Anterior cingulate cortex (tissue), 58 donors: ENCODE data around the gene MEX3A.
A peak's percentile ranks its signal among the peaks of the same experiment; 100 is the strongest.

Experiments used
- DNase-seq, 58 donors: peaks; one replicate each; lab custom pipeline; 2025; lab: John Stamatoyannopoulos, UW

The MEX3A gene

DNA sequence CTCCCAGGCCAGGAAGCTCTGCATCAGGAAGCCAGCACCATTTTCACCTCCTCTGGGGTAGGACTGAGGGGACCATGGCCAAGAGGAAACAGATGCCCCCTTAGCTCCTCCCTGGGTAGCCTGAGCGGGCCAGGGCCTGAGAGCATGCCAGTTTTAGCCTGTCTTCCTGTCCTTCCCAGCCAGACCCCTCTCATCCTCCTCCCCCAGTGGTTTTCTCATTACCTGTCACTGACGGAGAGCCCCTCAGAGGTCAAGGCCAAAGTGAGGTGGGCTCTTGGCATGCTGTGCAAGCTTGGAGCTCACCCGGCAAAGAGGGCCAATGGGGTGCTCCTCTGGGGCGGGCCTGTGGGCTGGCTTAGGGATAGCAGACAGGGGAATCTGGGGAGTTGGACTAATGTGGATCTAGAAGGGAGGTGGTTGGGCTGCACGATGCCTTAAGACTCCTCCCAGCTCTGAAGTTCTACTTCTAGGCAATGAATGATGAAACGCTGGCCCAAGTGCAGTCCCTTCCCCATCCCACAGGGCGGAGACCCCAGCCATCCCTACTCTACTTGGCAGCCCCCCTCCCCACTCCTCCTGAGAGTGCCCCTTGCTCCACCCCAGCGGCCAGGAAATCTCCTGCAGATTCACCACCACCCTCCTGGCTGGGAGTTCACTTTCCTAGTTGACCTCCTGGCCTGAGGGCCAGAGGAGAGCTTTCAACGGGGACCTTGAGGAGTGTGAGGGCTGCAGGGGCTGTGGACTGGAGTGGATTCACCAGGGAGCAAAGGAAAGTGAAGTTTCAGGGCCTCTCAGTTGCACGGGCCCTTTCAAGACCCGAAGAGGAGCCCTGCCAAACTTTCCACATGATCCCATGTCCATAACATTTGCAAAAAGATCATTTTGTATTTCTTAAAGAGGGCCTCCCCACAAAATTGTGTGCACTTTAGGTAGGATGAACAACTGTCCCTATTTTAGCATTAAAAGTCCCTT, 22.9 kb upstream of the MEX3A start:
- DNase-seq, result no peak

DNA sequence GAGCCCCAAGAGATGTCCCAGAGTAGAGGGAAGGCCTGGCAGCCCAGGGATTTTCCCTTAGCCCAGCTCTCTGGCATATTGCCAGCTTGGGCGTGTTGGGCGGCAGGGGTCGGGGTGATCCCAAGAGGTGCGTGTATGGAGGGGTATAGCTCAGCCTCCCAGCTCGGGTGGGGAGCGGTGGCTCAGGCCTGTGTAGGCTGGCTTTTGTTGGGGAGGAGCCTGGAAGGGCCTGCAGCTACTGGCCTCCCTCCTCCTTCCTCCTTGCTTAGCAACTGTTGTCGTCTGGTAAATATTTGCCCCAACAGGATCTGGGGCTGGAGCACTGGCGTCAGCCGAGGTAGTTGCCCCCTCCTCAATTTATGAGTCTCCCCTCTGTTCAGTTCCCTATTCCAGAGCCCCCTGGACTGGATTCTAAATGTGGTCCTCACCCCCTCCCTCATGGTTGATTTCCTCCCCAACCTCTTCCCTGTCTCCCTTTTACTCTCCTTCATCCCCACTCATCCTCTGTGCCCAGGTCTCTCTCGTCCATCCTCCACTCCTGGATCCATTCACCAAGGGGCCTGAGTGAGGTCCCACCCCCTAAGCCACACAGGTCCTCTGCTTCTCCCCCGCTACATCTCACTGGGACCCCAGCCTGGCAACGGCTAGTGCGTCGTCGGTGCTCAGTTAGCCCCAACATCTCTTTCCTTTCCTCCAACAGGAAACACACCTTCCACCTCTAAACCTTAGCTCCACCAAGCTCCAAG, 22.0 kb upstream of the MEX3A start:
- peak in 14 of 58 donors; percentile 6 to 51 (median 26) for DNase-seq

DNA sequence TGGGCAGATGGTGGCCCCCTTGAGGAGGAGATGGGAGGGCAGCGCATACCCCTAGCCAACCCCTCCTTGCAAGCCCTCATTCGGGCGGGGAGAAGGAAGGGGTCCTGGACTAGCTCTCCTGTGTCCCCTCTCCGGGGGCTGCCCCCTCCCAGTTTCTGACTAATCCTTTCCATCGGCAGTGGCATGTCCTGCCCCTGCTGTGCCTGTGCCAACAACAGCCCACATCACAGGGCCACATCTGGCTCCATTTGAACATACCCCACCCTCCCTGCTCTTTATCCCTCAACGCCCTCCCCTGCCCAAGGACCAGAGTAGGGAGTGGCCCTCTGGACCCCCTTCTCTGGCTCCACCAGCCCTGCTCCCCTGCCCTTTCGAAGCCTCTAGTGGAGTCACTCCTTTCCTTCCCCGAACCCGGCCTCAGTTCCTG, 21.3 kb upstream of the MEX3A start:
- no peak for DNase-seq

DNA sequence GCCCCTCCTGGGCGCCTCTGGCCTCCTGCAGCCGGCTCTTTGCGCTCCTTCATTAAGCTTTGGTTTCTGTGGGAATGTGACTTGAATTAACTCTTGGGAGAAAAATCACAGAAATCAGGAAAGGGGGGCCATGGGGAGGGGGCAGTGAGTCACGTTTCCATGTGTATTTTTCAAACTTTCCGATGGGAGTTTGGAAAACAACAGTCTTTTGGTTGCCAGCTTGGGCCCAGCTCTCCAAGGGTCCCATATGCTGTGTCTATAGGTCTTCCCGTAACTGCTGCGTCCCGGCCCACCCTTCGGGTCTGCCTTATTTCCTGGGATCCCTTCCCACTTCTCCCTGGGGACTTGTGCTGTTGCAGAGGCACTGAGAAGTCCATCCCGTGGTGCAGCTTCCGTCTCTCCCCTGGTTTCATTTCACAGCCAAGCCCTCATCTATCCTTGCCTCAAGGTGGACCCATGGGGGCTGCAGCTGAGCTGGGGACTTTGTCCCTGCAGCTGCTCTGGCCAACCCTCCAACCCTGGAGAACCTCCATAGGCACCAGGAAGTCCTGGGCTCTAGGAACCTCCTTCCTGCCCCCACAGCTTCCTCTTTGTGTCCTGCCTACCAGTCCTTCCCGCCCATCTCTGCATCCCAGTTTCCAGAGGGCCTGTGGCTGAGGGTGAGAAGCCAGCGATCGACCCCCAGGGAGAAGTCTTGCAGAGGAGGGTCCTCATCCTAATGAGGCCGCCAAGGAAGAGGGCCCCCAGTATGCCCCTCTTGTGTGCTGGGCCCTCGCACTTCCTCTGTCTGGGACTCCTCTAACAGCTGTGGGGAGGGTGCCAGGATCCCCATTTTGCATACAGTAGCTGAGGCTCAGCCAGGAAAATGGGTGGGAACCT, 20.6 kb upstream of the MEX3A start:
- no peak for DNase-seq

DNA sequence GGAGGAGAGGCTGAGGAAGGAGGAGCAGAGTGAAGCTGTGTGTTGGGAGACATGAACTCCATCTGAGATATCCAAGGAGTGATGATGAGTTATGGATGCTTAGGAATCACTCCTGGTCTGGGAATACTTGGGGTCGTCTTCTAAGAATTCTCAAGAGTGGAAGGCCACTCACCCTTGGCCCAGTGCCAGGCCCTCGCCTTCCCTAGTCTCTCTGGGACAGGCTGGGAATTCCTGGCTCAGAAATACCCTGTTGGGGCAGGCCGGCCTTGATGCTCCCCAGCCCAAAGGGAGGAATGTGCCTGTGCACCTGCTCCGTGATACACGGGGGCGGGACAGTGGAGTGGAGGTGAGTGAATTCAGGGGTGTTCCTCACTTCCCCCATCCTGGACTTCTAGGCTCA, 19.6 kb upstream of the MEX3A start:
- DNase-seq, result peak in 1 of 58 donors; percentile 22

DNA sequence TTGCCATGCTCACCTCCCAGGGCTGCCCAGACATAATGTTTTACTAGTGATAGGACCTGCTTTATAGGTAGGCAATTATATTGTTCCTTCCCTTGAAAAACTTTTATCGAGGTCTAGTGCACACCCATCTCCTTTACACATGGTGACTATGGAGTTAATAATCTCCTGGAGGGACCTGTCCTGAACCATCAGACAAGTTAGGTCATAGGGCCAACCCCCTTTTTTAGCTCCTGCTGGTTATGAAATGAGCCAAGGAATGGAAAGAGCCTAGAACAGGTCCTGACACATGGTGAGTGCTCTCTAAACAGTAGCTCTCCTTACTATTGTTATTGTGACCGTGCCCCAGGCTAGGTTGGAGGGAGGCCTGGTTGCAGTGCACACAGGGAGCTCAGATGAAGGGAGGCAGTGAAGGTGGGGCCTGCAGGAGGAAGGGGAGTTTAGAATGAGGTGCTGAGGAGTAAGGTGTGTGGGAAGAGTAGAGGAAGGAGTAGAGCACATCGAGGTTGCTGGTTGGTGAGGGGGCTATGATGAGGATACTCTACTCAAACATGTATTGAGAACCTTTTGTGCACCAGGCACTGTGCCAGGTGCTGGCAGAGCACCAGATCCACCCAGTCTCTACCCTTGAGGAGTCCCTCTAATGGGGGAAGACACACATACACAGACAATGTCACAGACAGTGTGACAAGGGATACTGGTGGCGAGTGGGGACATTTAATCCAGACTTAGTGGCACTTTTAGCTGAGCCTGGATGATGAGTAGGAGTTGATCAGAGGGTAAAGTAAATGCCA, 18.1 kb upstream of the MEX3A start:
- no peak for DNase-seq

DNA sequence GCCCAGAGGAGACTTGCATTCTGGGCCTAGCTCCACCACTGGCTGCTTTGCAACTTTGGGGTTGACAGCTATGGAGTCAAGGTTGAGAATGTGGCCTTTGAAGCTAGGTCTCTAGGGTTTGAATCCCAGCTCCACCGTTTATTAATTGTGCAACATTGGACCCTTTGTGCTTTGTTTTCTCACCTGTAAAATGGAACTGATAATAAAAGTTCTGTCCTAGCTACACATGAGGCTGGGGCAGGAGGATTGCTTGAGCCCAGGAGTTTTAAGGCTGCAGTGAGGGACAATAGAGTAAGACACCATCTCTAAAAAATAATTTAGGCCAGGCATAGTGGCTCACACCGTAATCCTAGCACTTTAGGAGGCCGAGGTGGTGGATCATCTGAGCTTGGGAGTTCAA, 17.0 kb upstream of the MEX3A start:
- DNase-seq, result no peak

DNA sequence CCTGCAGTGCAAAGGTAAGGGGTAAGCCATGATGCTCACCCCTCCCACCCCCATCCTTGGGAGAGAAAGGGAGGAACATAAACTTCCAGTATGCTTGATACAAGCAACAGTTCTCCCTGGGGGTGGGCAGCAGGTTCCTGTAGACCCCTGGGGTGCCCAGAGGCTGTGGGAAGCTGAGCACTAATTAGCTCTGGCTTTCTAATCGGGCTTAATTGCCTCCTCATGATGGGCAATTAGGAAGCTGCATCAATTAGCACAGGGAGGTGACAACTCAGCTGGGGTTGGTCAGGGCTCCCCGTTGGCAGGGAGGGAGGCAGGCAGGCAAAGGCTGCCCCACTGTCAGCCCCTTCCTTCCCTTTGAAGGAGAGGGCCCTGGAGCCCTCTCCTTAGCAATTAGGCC, 16.5 kb upstream of the MEX3A start:
- DNase-seq, result no peak

DNA sequence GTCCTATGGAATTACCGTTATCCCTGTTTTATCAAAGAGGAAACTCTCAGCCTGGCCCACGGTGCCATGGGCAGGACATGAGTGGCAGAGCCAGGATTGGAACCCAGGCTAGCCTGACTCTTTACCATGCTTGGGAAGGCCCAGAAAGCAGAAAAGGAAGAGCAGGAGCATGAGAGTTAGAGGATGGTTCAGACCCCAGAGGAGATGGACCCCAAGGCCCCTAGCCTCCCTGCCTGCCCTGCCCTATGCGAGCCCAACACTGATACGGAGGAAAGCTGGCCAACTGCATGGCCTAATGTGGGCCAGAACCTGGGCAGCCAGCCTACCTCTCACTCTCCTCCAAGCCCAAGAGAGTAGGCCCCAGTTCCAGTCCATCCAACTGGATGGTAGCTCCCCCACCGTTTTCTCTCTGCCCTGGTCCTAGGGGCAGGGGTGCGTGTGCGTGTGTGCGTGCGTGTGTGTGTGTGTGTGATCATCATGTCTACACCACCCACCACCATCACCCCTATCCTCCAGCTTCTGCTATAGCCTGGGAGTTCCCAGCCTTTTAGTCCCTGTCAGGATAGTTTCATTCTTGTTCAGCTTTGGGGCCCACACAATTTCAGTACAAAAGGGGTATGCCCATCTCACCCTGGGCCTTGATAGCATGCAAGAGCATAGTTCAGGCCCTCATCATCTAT, 15.4 kb upstream of the MEX3A start:
- DNase-seq, result no peak

DNA sequence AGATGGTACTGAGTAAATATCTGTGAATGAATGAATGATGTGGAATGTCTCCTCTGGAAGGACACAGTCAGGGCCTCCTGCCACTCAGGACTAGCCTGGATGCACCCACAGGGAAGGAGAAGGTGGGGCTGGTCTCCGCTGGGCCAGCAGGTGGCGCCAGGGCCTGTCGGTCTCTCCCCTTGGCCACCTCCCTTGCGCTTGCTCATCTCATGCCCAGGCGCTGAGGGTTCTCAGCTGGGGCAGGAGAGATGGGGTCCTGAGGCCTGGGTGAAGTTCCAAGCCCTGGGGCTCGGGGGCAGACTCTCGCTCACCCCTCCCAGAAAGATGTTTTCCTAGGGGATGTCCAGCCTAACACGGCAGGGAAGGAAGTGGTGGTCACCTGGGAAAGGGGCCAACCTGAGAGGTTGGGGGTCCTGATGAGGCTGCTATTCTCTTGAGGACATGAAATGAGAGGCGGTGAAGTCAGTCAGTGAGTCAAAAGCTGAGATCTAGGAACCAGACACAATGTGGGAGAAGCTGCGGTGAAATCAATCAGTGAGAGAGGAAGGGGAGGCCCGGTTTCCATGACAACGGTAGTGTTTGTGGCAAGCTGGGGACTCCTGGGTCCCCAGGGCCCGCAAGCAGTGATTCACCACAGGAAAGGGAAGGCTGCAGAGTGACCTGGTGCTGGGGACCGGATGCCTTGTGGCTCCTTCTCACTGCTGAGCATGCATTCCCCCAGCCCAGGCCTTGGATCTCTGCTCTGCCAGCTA, 14.6 kb upstream of the MEX3A start:
- DNase-seq, result peak in 56 of 58 donors; percentile 19 to 88 (median 72)

DNA sequence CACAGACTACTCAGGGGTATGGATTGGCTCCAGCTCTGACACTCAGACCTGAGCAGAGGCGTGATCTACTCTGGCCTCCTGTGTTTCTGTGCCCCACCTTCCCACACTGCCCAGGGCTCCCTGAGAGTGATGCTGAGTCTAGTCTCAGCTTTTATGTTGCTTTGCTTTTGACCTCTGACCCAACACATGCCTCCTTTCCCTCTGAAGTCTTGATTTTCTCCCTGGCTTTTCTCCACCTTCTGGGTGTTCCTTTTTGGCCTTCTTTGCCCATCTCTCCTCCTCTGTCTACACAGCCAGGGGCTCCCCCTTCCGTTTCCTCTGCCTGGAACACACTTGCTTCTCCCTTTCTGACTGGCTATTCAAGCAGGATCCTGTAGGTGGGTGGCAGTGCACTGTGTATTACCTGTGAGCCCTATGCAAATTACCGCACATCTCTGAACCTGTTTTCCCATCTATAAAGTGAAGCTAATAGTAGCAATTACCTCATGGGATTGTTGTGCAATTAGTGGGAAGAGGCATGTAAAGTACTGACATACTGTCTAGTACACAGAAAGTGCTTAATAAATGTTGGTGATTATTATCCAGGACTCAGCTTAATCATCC, 13.7 kb upstream of the MEX3A start:
- no peak for DNase-seq

DNA sequence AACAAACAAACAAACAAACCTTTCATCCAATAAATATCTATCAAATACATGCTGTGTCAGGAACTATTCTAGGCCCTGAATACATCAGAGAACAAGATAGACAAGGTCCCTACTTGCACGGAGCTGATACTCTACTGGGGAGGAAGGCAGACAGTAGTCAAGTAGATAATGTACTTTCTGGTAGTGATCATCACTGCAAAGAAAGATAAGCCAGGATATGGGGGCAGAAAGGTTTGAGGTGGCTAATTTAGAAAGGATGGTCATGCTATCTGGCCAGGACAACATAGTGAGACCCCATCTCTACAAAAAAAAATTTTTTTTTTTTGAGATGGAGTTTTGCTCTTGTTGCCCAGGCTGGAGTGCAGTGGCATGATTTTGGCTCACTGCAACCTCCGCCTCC, 9.3 kb upstream of the MEX3A start:
- DNase-seq, result no peak

DNA sequence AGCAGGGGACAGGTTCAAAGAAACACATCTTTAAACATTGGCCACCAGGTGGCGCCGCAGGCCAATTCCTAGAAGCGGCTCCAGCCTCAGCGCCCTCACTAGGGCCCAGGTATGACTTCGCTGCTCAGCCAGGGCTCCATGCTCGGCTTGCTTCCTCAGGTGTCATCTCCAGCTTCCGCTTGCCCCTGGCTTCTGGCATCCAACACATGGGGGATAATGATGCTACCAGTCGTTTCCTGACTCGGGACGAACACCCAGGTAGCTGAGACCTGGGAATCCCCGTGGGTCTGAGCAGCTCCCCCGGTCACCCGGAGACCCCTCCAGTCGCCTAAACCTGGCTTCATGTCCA, 8.5 kb upstream of the MEX3A start:
- DNase-seq, result peak in 55 of 58 donors; percentile 21 to 90 (median 63)

DNA sequence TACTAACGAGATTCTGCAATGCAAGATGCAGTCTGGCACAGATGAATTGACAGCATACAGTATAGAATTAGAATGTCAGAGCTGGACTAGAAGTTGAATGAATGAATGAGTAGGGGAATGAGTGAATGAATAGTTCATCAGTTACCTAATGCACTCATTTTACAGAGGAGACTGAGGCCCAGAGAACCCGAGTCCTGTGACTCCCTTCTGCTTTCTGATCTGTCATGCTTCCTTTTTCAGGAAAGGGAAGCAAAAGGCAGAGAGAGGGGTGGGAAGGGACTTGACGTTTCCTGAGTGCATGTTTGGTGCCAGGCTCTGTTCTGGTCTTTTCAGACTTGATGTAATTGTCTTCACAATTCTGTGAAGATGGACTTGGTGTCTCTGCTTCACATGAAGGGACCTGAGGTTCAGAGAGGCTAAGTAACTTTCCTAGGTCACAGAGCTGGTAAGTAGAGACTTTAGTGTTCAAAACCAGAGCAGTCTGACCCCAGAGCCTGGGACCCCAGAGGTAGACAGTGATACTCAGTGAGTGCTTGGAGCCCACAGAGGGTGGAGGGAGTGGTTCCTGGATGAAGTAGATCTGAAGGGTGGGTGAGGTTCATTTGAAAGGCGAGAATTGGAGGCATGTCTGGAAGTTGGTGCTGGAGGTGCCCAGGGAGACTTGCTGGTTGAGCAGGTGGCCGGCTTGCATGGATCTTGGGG, 8.0 kb upstream of the MEX3A start:
- peak in 2 of 58 donors; percentile 13 to 19 for DNase-seq

DNA sequence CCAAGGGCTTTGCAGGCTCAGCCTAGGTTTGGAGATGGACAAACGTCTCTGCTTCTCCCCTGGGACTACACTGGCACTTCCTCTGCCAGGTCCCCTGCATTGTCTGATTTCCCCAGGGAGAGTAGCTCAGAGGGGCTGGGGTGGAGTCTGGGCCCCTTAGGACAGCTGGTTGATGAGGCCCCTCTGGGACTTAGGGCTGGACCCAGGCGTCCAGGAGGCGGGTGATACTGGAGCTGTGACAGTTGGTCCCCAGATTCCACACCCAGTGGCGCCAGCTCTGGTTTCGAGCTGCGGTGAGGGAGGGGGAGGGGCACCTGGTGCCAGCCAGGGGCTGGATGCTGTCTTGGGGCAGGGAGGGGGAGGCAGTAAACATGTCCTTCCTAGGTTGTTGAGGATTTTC, 7.4 kb upstream of the MEX3A start:
- DNase-seq, result no peak

DNA sequence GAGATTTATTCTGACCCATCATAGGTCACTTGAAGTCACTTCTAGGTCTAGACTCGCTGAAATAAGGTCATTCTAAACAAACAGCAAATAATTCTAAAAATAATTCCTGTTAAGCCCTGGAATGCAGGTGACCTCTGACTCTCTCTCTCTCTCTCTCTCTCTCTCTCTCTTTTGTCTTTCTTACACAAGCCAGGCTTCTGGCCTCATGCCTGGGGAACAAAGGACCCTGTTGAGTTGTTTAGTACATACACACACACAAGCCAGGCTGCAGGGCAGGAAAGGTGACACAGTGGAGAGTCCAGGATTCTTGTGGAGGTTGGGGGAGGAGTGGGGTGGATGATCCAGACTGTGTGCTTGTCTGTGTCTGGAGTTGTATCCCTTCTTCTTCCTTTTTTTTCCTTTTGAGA, 4.0 kb upstream of the MEX3A start:
- no peak for DNase-seq
